HG03135 (cell line): ENCODE results near the gene LUZP4.
"Not testable (repeated sequence)": the region's sequence is repeated elsewhere in the genome, so short reads cannot be mapped to it uniquely, and the experiment has no call there.

Source experiments
- ATAC-seq: cut with Tn5 transposase; IDR thresholded peaks from one replicate; pipeline ENCODE4 v1.9.1; 2021; ENCODE audit warnings: mild to moderate bottlenecking, moderate library complexity; ENCODE audit not compliant: unreplicated experiment

LUZP4 gene

GRCh38 chrX:115333446-115333845 lies 43.9 kb downstream of the LUZP4 start:
- no peak for ATAC-seq

GRCh38 chrX:115337491-115338144 lies 48.1 kb downstream of the LUZP4 start:
- ATAC-seq = no peak

DNA sequence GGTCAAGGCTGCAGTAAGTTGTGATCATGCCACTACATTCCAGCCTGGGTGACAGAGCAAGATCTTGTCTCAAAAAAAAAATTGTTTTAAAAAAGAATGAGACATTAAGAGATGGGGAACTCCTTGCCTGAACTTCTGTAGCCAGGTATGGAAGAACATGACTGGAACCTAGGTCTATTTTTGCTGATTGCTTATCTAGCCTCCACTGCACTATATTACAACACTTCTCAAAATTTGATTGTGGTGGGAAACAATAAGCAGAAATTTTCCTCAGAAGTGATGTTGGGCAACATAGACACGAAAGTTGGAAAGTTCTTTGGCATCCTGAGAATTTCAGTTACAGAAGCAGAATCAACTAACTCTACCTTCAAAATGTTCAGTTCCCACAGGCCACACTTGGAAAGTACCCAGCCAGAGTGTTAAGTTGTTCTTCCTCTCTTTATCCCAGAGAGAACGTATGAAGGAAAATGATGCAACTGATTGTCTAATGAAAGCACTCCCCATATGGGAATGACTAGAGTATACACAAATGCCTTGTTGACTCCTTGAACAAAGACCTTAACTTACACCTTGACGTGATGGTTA lies 50.0 kb downstream of the LUZP4 start:
- no peak for ATAC-seq

- no peak for ATAC-seq
Observed at GRCh38 chrX:115341421-115341820, 51.9 kb downstream of the LUZP4 start.

- ATAC-seq = no peak
Observed at GRCh38 chrX:115344885-115345614, 55.5 kb downstream of the LUZP4 start.

GRCh38 chrX:115345615-115346014 lies 56.1 kb downstream of the LUZP4 start:
- no peak for ATAC-seq

DNA sequence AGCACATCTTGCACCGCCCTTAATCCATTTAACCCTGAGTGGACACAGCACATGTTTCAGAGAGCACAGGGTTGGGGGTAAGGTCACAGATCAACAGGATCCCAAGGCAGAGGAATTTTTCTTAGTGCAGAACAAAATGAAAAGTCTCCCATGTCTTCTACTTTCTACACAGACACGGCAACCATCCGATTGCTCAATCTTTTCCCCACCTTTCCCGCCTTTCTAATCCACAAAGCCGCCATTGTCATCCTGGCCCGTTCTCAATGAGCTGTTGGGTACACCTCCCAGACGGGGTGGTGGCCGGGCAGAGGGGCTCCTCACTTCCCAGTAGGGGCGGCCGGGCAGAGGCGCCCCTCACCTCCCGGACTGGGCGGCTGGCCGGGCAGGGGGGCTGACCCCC lies 57.2 kb downstream of the LUZP4 start:
- not testable (repeated sequence) for ATAC-seq

- ATAC-seq = no peak
Observed at GRCh38 chrX:115348446-115349225, 59.1 kb downstream of the LUZP4 start.

DNA sequence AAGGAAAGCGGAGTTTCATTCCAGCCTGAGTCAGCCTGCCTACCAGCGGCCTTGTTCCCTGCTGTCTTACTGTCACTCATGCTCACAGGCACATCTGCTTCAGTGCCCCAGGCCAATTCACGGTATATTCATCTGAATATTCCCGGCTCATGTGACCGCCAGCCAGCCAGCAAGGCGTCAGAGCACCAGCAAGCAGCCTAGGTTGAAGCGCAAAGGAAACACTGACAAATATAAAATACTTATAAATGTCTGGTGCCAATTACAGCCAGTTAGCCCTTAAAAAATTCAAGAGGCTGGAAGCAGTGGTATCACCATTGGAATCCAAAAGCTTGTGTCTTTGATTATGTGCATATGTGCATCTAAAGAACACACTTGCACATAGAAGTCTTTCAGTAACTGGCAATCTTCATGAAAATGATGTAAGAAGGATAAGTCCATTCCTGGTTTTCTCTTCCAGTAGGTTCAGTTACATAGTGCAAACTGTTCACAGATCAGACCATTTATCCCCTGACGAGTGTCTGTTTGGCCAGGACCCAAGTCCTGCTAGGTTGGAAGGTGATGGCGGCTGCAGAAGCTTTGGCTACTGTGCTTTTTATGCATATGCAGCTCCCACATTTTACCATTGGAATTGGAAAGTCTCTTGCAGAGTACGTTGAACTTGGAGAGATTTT lies 61.3 kb downstream of the LUZP4 start:
- ATAC-seq = no peak

- no peak for ATAC-seq
Observed at GRCh38 chrX:115356369-115356768, 66.9 kb downstream of the LUZP4 start.
